ENCODE data around the gene DENND5B.

DNA sequence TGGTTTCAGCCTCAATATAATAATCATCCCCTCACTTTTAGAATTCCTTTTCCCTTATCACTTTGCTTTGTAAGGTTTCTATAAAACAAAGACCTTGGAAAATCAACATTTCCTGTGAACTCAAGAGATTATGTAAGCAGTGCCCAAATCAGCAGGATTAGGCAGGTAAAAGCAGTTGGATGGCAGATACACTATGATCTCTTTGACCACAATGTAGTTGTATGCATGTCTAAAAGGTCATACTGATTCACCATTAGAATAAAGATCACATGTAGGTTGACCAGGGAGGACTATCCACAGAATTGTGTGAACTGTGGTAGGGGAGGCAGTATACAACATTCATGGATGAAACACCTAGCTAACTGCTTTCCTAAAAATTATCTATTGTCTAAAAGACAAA is 57.5 kb downstream of the DENND5B start:
- TF ChIP-seq, protein P1, sequence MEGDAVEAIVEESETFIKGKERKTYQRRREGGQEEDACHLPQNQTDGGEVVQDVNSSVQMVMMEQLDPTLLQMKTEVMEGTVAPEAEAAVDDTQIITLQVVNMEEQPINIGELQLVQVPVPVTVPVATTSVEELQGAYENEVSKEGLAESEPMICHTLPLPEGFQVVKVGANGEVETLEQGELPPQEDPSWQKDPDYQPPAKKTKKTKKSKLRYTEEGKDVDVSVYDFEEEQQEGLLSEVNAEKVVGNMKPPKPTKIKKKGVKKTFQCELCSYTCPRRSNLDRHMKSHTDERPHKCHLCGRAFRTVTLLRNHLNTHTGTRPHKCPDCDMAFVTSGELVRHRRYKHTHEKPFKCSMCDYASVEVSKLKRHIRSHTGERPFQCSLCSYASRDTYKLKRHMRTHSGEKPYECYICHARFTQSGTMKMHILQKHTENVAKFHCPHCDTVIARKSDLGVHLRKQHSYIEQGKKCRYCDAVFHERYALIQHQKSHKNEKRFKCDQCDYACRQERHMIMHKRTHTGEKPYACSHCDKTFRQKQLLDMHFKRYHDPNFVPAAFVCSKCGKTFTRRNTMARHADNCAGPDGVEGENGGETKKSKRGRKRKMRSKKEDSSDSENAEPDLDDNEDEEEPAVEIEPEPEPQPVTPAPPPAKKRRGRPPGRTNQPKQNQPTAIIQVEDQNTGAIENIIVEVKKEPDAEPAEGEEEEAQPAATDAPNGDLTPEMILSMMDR (conservative IDR thresholded peaks at IDR 0.05): no peak
- TF ChIP-seq EZH2 (IDR thresholded peaks at IDR 0.05; ENCODE audit: low read depth): no peak
